C4-2B (cell line): ENCODE results near the gene PLEK2.

Source experiments
- ZFX ChIP-seq: fragments of 450-650 bp; IDR thresholded peaks from 2 replicates; pipeline ENCODE4 v1.6.1; 2017
- TF ChIP-seq, protein P1 (sequence below): fragments of 450-650 bp; conservative IDR thresholded peaks from 2 replicates; pipeline ENCODE4 v1.5.1; 2017; ENCODE audit warnings: mild to moderate bottlenecking

DNA sequence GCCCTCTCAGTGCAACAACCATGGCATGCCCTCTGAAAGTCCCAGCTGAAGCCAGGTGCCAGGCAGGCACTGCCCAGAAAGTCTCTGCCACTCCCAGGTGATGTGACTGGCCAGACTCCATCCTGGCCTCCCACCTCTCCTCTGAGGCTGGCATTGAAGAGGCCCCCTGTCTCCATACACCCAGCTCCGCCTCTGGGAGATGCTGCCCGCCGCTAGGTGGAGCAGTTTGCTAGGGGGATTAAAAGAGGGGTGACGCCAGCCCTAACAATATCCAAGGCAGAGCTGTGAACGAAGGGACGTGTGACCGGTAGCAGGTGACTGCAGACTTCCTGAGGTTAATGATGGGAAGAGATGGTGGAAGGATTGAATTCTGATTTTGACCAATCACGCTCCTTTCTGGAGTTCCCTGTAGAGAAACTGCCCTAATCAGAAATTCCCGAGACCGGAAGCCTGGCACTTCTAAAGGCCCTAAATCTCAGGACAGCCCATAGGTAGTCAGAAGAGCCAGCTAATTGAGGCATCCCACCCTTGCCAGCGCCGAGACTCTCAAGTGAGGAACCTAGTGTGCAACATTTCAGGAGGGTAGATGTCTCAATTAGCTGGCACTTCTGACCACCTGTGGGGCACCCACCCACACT, 8.3 kb upstream of the PLEK2 start:
- TF ChIP-seq, protein P1, sequence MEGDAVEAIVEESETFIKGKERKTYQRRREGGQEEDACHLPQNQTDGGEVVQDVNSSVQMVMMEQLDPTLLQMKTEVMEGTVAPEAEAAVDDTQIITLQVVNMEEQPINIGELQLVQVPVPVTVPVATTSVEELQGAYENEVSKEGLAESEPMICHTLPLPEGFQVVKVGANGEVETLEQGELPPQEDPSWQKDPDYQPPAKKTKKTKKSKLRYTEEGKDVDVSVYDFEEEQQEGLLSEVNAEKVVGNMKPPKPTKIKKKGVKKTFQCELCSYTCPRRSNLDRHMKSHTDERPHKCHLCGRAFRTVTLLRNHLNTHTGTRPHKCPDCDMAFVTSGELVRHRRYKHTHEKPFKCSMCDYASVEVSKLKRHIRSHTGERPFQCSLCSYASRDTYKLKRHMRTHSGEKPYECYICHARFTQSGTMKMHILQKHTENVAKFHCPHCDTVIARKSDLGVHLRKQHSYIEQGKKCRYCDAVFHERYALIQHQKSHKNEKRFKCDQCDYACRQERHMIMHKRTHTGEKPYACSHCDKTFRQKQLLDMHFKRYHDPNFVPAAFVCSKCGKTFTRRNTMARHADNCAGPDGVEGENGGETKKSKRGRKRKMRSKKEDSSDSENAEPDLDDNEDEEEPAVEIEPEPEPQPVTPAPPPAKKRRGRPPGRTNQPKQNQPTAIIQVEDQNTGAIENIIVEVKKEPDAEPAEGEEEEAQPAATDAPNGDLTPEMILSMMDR = peak; percentile 88
- TF ChIP-seq ZFX = no peak
